NCI-H1092 (cell line): ENCODE measurements around the gene KCTD2.
A peak's percentile ranks its signal among the peaks of the same experiment; 100 is the strongest.
"Not testable (repeated sequence)": the region's sequence is repeated elsewhere in the genome, so short reads cannot be mapped to it uniquely, and the experiment has no call there.

ENCODE experiments used
- DNase-seq: peaks from one replicate; lab custom pipeline; 2025; lab: John Stamatoyannopoulos, UW

The KCTD2 gene

DNA sequence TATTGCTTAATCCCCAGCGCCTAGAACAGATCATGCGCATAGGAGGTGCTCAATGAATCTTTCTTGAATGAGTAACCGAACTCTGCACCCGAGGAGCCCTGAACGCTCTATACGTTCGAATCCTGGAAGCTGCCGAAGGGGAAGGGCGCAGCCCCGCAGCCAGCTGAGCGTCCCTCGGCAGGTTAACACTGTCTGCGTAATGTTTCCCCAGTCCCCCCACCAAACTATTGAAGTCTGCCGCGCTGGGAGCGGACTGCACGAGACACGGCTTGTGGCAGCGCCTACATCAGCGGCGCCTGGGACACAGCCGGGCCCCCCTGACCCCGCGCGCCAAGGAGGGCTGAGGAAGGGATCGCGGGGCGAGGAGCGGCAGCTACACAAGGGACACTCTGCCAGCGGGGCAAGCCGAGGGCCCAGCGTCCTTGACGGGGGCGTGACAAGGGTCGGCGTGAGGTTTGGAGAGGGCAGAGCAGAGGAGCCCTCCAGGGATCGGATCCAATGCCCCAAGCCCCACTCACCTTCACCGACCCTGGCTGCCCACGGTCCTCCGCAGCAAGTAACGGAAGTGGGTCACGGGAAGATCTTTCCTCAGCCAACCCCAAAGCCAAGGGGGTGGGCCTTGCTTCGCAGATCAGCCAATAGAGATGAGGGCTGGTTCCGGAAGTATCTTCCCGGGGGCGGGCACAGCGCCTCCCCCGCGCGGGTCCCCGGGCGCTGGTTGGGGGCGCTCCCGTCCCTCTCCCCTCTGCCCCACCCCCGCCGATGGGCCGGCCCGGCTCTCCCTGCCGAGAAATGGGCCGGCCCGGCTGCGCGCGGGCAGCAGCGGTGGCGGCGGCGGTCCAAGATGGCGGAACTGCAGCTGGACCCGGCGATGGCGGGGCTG, at the start of gene KCTD2, which contains the start of gene ATP5PD:
Gene KCTD2 (plus strand): TSS at position 819 of the 883 bp plus-strand sequence. CDS start 26 bp downstream, at position 845.
Gene ATP5PD (minus strand): TSS at position 563 of the 883 bp plus-strand sequence. CDS start 4,319 bp downstream, outside the sequence.
- peak; percentile 95 for DNase-seq

DNA sequence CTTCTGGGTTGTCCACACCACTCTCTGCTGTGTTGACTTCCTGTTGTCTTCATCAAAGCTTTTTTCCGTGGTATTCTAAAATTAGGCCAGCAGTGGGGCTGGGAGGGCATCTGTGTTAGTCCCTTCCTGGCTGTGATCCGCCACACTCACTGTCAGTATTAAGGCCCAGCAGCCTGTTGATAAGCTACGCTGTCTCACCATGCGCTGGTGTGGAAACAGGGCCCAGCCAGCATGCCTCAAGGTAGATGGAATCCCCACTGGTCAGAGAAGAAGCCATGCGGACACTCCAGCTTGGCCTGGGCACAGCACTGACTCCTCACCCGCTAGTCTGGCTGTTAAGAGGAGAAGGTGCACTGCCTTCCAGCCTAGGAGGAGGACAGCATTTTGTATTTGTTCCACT, 48.2 kb upstream of the KCTD2 start:
- DNase-seq: no peak

DNA sequence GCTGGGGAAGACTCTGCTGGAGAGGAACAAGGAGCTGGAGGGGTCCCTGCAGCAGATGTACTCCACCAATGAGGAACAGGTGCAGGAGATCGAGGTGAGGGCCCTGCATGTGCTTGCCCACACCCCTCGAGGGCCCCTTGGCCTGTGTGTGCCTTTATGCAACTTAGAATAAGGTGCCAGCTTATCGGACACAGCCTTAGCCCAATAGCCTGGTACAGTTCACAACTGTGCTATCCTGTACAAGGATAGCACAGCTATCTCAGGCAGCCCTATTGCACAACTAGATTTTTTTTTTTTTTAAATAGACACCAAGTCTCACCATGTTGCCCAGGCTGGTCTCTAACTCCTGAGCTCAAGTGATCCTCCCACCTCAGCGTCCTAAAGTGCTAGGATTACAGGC, 47.5 kb upstream of the KCTD2 start:
- DNase-seq: no peak

GRCh38 chr17:75001915-75002843, 44.8 kb upstream of the KCTD2 start:
- DNase-seq: no peak

- no peak for DNase-seq
These were observed 43.7 kb upstream of the KCTD2 start for GRCh38 chr17:75003070-75003956.

DNA sequence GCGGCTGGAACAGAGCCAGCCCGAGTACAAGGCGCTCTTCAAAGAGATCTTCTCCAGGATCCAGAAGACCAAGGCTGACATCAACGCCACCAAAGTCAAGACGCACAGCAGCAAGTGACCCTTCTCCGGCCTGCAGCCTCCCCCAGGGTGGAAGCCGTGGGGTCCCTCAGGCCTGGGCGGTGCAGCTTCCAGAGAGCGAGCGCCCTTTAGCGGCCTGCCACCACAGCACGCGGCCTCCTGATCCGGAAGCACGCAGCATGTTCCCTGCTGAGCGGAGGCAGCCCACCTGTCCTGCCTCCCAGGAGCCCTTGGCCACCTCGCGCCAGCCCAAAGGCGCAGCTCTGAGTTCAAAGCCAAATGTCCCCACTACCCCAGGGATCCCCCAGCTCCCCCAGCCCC, 43.1 kb upstream of the KCTD2 start:
- DNase-seq: no peak

DNA sequence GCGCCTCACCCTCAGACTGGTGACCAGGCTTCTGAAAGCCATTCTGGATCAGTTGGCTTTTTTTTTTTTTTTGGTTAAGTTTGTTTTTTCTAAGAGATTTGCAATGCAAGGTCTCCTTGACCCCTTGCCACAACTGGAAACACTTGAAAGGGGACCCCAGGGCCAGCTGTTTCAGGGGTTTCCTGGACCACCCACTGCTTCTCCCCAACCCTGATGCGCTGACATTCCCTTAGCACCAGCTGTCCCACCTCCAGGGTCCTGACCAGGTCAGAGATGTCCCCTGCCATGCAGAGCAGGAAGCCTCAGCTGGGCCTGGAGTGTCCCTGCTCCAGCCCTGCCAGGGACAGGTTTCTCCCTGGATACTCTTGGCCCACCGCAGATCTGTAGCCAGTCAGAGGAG, 42.7 kb upstream of the KCTD2 start:
- no peak for DNase-seq

DNA sequence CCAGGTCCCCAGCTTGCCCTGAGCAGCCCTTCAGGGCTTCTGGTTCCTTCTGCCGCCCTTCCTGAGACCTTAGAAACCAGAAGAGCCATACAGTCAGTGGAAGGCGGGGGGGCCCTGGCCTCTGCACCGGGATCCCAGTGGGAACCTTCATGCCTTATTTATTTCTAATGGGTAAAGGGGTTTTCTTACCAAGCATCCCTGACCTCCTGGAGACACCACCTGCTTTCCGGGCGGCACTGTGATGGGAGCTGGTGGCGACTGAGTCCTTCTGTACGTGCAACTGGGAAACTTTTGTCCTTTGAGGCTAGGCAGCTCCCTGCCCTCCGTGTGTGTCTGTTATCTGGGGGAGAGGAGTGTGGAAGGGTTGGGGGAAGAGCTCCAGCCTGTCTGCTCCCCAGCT, 41.7 kb upstream of the KCTD2 start:
- DNase-seq: no peak

DNA sequence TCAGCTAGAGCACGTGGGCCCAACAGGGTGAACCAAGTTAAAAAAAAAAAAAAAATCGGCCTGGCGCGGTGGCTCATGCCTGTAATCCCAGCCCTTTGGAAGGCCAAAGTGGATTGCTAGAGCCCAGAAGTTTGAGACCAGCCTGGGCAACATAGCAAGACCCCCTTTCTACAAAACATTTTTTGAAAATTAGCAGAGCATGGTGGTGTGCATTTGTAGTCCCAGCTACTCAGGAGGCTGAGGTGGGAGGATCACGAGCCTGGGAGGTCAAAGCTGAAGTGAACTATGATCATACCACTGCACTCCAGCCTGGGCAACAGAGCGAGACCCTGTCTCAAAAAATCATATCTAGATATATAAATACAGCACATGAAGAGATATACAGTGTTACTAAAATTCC, 40.9 kb upstream of the KCTD2 start:
- not testable (repeated sequence) for DNase-seq

- DNase-seq: no peak
These were observed 40.4 kb upstream of the KCTD2 start for GRCh38 chr17:75006653-75007052.

DNA sequence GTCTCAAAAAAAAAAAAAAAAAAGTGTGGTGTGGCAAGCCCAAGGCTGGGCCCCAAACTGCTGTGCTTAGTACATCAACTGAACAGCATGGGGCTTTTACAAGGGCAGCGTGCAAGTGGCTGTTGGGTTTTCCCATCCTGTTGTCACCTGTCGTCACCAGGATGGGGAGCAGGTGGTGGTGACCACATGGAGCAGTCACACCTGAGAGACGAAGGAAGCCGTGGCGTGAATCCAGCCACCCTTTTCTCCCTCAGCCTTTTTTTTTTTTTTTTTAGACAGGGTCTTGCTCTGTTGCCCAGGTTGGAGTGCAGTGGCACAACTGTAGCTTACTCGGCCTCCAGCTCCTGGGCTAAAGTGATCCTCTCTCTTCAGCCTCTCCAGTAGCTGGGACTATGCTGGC, 38.7 kb upstream of the KCTD2 start:
- DNase-seq: no peak

DNA sequence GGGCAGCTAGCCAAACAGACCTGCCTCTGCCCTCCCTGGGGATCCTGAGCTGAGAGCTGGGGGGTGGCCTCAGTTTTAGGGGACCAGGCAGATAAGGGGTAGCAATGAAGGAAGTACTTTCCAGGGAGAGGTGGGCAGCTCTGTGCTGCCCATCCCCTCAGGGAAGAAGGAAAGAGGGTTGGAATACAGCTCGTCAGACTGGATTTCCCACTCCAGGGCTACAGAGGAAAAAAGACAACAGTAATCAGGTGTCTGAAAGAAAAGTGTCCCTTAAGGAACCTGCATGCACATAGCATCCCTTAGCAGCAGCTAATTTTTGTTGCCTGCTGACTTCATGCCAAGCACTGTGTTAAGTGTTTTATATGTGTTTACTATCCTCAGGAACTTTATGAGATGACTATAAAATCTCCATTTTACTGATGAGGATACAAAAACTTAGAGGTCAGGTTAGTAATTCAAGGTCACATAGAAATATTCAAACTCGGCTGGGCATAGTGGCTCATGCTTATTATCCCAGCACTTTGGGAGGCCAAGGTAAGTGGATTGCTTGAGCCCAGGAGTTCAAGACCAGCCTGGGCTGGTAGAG, 37.8 kb upstream of the KCTD2 start:
- no peak for DNase-seq

DNA sequence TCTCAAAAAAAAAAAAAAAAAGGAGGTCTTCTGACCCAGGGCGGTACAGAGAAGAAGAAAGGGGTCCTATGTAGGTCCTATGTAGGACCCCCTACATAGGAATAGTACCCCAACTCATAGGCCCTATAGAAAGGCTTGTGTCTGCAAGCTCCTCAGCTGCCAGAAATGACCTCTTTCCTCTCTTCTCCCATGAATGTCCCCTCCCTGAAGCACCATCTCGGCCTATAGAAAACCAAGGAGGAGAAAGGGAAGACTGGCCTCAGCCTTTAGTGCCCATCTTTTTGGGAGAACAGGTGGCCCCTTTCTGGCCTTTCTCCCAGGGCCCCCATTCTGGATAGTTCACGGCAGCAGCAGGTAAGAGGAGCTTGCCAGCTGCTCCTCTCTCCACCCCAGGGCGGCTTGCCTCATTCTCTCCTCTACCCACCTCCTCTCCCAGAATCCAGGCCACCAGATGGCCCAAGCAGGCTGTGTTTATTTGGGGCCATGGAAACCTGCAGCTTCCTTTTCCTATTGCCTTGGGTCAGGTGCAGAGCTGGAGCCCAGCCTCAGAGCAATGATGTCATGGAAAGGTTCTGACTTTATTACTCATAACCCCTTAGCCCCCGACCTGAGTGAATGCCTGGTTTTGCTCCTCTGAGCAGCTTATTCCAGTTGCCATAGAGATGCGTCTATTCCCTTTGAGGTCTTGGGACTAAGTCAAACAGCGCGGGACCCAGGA, 36.2 kb upstream of the KCTD2 start:
- no peak for DNase-seq

DNA sequence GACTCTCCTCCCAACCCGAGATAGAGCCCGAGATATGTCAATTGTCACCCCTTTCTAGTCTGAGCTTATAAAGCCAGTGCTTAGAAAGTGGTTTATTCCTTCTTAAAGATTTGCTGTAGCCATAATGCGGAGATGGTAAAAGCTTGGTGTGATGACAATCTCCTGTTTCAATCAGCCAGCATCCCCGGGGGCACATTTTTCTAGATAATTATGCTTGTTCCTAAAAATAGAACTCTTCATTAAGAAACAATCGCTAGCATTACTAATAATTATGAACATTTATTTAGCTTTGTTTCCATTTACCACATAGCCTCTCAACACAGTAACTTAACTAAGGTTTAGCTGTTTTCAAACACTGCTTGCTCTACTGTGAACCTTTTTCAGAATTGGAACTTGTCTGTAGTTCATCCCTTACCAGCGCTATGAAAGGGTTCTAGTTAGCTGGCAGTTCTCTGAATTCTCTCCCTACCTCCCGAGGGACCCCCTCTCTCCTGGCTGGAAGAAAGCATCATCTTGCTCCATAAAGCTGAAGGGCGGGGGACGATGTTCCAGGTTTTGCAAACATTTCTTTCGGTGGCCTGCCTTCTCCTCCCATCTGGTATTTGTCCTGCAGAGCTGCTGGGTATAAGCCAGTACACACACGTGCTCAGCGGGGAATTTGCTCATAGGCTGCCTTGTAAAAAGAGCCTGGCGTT, 35.5 kb upstream of the KCTD2 start:
- no peak for DNase-seq

GRCh38 chr17:75012096-75012345, 35.0 kb upstream of the KCTD2 start:
- no peak for DNase-seq

- DNase-seq: peak; percentile 79
These were observed 34.5 kb upstream of the KCTD2 start, which contains the start of gene MRPL58 for GRCh38 chr17:75012346-75013091. TSS of gene MRPL58 (plus strand) at chr17:75012670. CDS start at chr17:75012687, 17 bp downstream.

- DNase-seq: no peak
These were observed 33.9 kb upstream of the KCTD2 start for GRCh38 chr17:75013092-75013559.

- DNase-seq: no peak
These were observed 27.9 kb upstream of the KCTD2 start for GRCh38 chr17:75019146-75019545.

GRCh38 chr17:75019710-75020109, 27.3 kb upstream of the KCTD2 start:
- no peak for DNase-seq
